Spleen (tissue), 7 donors: ENCODE results near the gene KLRB1.

Experiments
- POLR2A ChIP-seq, 3 donors: fragments of 450-650 bp; IDR thresholded peaks; one replicate each; pipeline ENCODE4 v1.5.1; 2017; ENCODE audit warnings: antibody characterized with exemption in 3 of 3, mild to moderate bottlenecking in 1 of 3
- POLR2AphosphoS5 ChIP-seq, 3 donors: sonication (generic); formaldehyde crosslinking; IDR thresholded peaks; one replicate each; pipeline ENCODE4 v1.5.1; 2017; ENCODE audit warnings: antibody characterized with exemption in 3 of 3
- TF ChIP-seq, protein P1 (sequence below), 11 experiments: fragments of 200-600 bp in 7 of 11; fragments of 450-650 bp in 4 of 11; sonication (generic) in 4 of 11; IDR thresholded peaks in 8 of 11; conservative IDR thresholded peaks in 3 of 11; 1 replicate in 7 of 11; 2 replicates in 4 of 11; pipeline versions ENCODE4 v1.4.0 to v1.8.0; 2016 to 2021; ENCODE audit warnings: antibody characterized with exemption in 11 of 11, inconsistent platforms in 4 of 11, mild to moderate bottlenecking in 1 of 11
- donor health status: DM: no; HTN: no; CAD: no; lungs with moderate emphysema.
- donor health status: DM: no; HTN: no; CAD: no.
- donor health status: DM: no; HTN: no; CAD: no.

DNA sequence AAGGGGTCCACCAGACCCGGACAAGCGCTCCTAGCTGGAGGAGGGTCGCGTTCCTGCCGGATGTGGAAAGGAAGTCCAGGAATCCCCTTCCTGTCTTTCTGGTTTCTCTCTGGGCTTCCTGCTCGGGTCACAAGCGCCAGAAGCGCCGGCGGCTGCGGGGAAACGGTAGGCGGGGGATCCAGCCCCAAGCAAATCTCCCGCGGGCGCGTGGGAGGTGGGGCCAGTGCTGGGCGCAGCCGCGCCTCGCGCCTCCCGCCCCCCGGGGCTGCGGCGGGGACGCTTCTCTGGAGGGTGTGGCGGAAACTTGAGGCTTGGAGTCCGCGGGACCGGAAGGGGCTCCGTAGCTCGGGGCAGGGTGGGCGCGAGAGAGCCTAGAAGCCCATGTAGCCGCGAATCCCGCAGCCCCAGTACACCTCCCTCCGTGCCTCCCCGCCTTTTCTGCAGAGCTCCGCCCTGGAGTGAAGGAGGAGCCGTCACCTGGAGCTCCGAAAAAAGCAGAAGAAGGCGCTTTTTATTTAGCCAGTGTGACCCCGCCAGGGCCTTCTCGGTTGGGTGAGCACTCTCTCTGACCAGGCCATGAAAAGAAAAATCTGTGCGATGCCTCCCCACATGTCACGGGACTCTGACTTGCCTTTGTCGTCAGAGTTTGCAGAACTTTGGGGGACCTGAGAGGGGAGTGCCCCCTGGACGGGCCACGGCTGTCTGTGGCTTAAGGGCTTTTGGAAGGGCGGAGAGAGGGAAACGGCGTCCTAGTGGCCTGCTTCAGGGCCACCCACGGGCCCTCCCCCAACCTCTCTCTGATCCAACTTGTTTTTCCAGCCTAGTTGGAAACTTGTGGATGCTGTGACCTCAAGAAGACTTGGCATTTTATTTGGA is 40.3 kb upstream of the KLRB1 start:
- TF ChIP-seq, protein P1, sequence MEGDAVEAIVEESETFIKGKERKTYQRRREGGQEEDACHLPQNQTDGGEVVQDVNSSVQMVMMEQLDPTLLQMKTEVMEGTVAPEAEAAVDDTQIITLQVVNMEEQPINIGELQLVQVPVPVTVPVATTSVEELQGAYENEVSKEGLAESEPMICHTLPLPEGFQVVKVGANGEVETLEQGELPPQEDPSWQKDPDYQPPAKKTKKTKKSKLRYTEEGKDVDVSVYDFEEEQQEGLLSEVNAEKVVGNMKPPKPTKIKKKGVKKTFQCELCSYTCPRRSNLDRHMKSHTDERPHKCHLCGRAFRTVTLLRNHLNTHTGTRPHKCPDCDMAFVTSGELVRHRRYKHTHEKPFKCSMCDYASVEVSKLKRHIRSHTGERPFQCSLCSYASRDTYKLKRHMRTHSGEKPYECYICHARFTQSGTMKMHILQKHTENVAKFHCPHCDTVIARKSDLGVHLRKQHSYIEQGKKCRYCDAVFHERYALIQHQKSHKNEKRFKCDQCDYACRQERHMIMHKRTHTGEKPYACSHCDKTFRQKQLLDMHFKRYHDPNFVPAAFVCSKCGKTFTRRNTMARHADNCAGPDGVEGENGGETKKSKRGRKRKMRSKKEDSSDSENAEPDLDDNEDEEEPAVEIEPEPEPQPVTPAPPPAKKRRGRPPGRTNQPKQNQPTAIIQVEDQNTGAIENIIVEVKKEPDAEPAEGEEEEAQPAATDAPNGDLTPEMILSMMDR (IDR thresholded peaks at IDR 0.05 in 8 of 11, conservative IDR thresholded peaks at IDR 0.05 in 3 of 11) = peak in 4 of 11 experiments; percentile 5 to 31 (median 14)
- peak; percentile 54 to 74 (median 61) for TF ChIP-seq POLR2A (IDR thresholded peaks at IDR 0.05)
- TF ChIP-seq POLR2AphosphoS5 (IDR thresholded peaks at IDR 0.05) = peak; percentile 93 to 96 (median 95)
